Measurements from ENCODE around the gene ITPK1. TPM values are rescaled to one million over a fixed set of nuclear protein-coding genes. Genes with fewer than 3 reads are reported as not detected.
A peak's percentile ranks its signal among the peaks of the same experiment; 100 is the strongest.
"Not testable (repeated sequence)": the region's sequence is repeated elsewhere in the genome, so short reads cannot be mapped to it uniquely, and the experiment has no call there.

ITPK1 gene
- total RNA-seq, 1 experiment from 2014 or later: 25.9 TPM

DNA sequence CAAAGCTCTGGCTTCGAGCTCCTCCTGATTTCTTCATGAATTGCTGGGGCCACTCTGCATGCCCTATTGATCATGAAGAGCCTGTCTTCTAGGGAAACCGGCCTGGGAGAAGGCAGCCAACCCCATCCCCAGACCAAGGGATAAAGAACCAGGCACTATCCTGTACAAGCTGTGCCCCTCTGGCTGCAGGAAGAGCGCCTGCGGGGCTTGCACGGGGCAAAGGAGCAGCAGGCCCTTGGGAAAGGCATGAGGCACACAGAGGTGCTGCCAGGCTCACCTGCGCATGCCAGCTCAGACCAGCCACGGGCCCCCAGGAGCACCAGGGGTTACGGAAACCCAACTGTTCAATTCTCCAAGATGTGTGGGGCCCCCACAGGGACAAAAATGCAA is 2.1 kb downstream of the ITPK1 start:
- DNase-seq (ENCODE audit: low read depth, low spot score) (no peak), ATAC-seq (no peak)
- POLR2A ChIA-PET: no interaction called here
- no peaks in the 10 kb centered on the region for H3K36me3 ChIP-seq (ENCODE audit: control insufficient read depth, insufficient read depth, low read length)
- peak overlapping the region in 1 of 2 experiments; percentile 64; a peak in 1 of 4 replicates for H3K4me3 ChIP-seq (ENCODE audit: low read depth in 2 of 2, low read length in 2 of 2)
- no peaks in the 10 kb centered on the region for H3K9me3 ChIP-seq (ENCODE audit: control insufficient read depth, insufficient read depth, low read depth, low read length)
- CTCF ChIA-PET: interaction anchor here (0.6 to 2.3 kb wide), 8 partner anchors 12 to 158 kb away, joined by 3 to 22 read pairs (median 6); partner anchors contain the start of genes GON7 and UBR7
- H3K27ac ChIP-seq (ENCODE audit: low read length): no peak overlapping the region
- no peaks in the 10 kb centered on the region for H3K27me3 ChIP-seq (ENCODE audit: control insufficient read depth, insufficient read depth, low read length)
- no TSS peak for BruUV-seq (replicated peaks)
- TF ChIP-seq, protein P1, sequence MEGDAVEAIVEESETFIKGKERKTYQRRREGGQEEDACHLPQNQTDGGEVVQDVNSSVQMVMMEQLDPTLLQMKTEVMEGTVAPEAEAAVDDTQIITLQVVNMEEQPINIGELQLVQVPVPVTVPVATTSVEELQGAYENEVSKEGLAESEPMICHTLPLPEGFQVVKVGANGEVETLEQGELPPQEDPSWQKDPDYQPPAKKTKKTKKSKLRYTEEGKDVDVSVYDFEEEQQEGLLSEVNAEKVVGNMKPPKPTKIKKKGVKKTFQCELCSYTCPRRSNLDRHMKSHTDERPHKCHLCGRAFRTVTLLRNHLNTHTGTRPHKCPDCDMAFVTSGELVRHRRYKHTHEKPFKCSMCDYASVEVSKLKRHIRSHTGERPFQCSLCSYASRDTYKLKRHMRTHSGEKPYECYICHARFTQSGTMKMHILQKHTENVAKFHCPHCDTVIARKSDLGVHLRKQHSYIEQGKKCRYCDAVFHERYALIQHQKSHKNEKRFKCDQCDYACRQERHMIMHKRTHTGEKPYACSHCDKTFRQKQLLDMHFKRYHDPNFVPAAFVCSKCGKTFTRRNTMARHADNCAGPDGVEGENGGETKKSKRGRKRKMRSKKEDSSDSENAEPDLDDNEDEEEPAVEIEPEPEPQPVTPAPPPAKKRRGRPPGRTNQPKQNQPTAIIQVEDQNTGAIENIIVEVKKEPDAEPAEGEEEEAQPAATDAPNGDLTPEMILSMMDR (IDR thresholded peaks at IDR 0.05): no peak
- TF ChIP-seq, protein P2, sequence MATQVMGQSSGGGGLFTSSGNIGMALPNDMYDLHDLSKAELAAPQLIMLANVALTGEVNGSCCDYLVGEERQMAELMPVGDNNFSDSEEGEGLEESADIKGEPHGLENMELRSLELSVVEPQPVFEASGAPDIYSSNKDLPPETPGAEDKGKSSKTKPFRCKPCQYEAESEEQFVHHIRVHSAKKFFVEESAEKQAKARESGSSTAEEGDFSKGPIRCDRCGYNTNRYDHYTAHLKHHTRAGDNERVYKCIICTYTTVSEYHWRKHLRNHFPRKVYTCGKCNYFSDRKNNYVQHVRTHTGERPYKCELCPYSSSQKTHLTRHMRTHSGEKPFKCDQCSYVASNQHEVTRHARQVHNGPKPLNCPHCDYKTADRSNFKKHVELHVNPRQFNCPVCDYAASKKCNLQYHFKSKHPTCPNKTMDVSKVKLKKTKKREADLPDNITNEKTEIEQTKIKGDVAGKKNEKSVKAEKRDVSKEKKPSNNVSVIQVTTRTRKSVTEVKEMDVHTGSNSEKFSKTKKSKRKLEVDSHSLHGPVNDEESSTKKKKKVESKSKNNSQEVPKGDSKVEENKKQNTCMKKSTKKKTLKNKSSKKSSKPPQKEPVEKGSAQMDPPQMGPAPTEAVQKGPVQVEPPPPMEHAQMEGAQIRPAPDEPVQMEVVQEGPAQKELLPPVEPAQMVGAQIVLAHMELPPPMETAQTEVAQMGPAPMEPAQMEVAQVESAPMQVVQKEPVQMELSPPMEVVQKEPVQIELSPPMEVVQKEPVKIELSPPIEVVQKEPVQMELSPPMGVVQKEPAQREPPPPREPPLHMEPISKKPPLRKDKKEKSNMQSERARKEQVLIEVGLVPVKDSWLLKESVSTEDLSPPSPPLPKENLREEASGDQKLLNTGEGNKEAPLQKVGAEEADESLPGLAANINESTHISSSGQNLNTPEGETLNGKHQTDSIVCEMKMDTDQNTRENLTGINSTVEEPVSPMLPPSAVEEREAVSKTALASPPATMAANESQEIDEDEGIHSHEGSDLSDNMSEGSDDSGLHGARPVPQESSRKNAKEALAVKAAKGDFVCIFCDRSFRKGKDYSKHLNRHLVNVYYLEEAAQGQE (IDR thresholded peaks at IDR 0.05; ENCODE audit: insufficient read depth in 1 of 2, low read depth in 2 of 2, low read length in 1 of 2): no peak
- TF ChIP-seq TCF7L2 (IDR thresholded peaks at IDR 0.05; ENCODE audit: low read depth, low read length) (no peak), POLR2AphosphoS5 (IDR thresholded peaks at IDR 0.05; ENCODE audit: low read depth, low read length) (no peak), SIN3A (IDR thresholded peaks at IDR 0.05; ENCODE audit: borderline replicate concordance, insufficient read depth, low read depth, low read length) (no peak)
- H3K4me1 ChIP-seq (ENCODE audit: control insufficient read depth, insufficient read depth, low read length): peaks cover 9% of the 10 kb centered on the region
- in situ Hi-C loops (cut with HindIII; ENCODE audit: low pct_unique_long_range_greater_than_20kb, low sequenced_read_pairs) (no loop called here), intact Hi-C loops (cut with micrococcal nuclease; ENCODE audit: unreplicated experiment) (loop anchor here (1.0 kb wide), 1 partner anchor 26 kb away; no protein-coding TSS in a partner anchor)

DNA sequence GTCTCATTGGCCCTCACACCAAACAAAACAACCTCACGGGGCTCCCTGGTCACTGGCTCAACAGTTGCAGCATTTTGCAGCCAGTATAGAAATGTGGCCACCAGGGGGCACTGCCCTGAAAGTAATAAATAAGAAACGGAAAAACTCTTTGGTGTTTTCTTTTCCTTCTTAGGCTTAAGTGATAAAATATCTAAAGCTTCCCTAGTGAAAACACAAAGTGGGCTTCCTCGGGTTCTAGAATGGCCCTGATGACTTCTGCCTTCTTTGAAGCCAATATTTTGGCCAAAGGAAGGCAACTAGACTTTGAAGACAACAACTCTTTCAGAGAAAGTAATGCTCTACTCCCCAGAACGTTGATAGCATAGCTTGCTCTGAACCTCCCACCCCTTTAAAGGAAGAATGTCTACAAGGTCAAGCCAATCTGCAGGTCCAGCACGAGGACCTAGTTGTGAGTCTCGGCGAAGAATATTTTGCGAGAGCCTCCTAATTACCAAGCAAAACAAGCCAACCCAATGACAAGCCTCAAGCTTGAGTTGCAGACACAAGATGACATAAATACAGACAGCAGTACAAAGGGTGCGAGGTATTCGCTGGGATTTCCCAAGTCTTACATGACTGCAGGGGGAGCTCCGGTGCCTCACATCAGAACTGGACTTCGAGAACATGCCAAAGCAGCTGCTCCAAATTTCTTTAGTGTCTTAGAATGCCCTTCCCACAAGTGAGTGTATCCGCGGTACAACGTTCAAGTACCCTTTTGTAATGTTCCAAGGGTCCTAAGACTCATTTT is 2.6 kb downstream of the ITPK1 start:
- peak; percentile 46 for ATAC-seq
- Histone ChIP-seq H3K36me3 (ENCODE audit: control insufficient read depth, insufficient read depth, low read length) (no peaks in the 10 kb centered on the region), H3K27ac (ENCODE audit: low read length) (peak overlapping the region; percentile 44; the same call in 1 of the 2 replicates), H3K4me3 (ENCODE audit: low read depth in 2 of 2, low read length in 2 of 2) (peak overlapping the region in 1 of 2 experiments; percentile 23; a peak in 1 of 4 replicates), H3K27me3 (ENCODE audit: control insufficient read depth, insufficient read depth, low read length) (no peaks in the 10 kb centered on the region), H3K4me1 (ENCODE audit: control insufficient read depth, insufficient read depth, low read length) (peaks cover 9% of the 10 kb centered on the region), H3K9me3 (ENCODE audit: control insufficient read depth, insufficient read depth, low read depth, low read length) (no peaks in the 10 kb centered on the region)
- POLR2A ChIA-PET: no interaction called here
- intact Hi-C loops (cut with micrococcal nuclease; ENCODE audit: unreplicated experiment): loop anchor here (1.0 kb wide), 1 partner anchor 26 kb away; no protein-coding TSS in a partner anchor
- no peak for TF ChIP-seq POLR2AphosphoS5 (IDR thresholded peaks at IDR 0.05; ENCODE audit: low read depth, low read length)
- TF ChIP-seq, protein P1 (IDR thresholded peaks at IDR 0.05): peak; percentile 81
- BruUV-seq (replicated peaks): TSS peak; percentile 64
- in situ Hi-C loops (cut with HindIII; ENCODE audit: low pct_unique_long_range_greater_than_20kb, low sequenced_read_pairs): no loop called here
- CTCF ChIA-PET: interaction anchor here (0.5 to 2.3 kb wide), 10 partner anchors 11 to 157 kb away, joined by 3 to 22 read pairs (median 6); partner anchors contain the start of genes GON7 and UBR7
- DNase-seq (ENCODE audit: low read depth, low spot score): peak; percentile 45

DNA sequence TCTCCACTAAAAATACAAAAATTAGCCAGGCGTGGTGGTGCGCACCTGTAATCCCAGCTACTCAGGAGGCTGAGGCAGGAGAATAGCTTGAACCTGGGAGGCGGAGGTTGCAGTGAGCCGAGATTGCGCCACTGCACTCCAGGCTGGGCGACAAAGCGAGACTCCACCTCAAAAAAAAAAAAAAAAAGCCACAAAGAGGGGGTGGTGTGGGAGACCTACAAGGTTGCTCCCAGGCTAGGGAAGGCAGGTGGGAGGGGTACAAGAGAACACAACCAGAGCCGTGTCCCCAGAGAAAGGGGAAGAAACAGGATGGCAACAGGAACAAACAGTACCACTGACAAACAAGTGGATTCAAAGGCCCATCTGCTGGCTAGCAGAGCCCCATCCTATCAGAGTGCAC is 4.2 kb downstream of the ITPK1 start:
- H3K4me1 ChIP-seq (ENCODE audit: control insufficient read depth, insufficient read depth, low read length); H3K9me3 ChIP-seq (ENCODE audit: control insufficient read depth, insufficient read depth, low read depth, low read length); H3K36me3 ChIP-seq (ENCODE audit: control insufficient read depth, insufficient read depth, low read length); in situ Hi-C loops (cut with HindIII; ENCODE audit: low pct_unique_long_range_greater_than_20kb, low sequenced_read_pairs); H3K27ac ChIP-seq (ENCODE audit: low read length); BruUV-seq (replicated peaks); H3K27me3 ChIP-seq (ENCODE audit: control insufficient read depth, insufficient read depth, low read length); H3K4me3 ChIP-seq (ENCODE audit: low read depth in 2 of 2, low read length in 2 of 2); ATAC-seq; intact Hi-C loops (cut with micrococcal nuclease; ENCODE audit: unreplicated experiment); DNase-seq (ENCODE audit: low read depth, low spot score): not testable (repeated sequence)
- ChIA-PET CTCF (interaction anchor here (0.7 kb wide), 1 partner anchor 139 kb away, joined by 5 read pairs; no protein-coding TSS in a partner anchor), POLR2A (interaction anchor here (0.5 kb wide), 1 partner anchor 160 kb away, joined by 3 read pairs; no protein-coding TSS in a partner anchor)

Data from Panc1 (cell line).